ENCODE results near the gene ARRDC2.

Gene ARRDC2

DNA sequence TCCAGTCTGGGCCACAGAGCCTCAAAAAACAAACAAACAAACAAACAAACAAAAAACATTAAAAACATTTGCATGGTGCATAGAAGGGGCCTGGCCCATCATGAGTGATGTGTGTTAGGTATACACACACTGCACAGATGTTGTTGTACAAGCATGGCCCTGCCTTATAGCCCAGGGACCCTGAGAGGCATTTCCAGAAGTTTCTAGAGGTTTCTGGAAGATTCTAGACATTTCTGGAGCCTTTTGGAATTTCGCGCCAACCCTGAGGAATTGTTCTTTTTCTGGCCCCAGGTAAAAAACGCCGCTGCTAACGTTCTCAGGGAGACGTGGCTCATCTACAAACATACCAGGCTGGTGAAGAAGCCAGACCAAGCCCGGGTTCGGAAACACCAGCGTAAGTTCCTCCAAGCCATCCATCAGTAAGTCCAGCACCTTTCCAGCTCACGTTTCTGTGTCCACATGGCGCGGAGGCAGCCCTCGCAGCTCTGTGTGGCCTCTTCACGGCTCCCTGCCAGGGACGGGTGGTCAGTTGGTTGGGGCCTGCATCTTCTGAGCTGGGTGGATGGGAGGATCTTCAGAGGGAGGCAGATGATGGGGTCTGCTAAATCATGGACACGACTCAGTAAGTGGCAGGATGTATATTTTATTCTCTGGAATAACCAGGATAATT, 18.4 kb upstream of the ARRDC2 start:
- no peak for DNase-seq (ENCODE audit: low read depth in 1 of 2, low spot score in 1 of 2)
- TF ChIP-seq REST (IDR thresholded peaks at IDR 0.05; ENCODE audit: insufficient replicate concordance, low read depth) (no peak), SPI1 (IDR thresholded peaks at IDR 0.05; ENCODE audit: borderline replicate concordance, low read depth) (no peak), POLR2AphosphoS5 (IDR thresholded peaks at IDR 0.05; ENCODE audit: low read depth) (no peak), GABPA (IDR thresholded peaks at IDR 0.05; ENCODE audit: low read depth) (no peak)
- TF ChIP-seq, protein P1, sequence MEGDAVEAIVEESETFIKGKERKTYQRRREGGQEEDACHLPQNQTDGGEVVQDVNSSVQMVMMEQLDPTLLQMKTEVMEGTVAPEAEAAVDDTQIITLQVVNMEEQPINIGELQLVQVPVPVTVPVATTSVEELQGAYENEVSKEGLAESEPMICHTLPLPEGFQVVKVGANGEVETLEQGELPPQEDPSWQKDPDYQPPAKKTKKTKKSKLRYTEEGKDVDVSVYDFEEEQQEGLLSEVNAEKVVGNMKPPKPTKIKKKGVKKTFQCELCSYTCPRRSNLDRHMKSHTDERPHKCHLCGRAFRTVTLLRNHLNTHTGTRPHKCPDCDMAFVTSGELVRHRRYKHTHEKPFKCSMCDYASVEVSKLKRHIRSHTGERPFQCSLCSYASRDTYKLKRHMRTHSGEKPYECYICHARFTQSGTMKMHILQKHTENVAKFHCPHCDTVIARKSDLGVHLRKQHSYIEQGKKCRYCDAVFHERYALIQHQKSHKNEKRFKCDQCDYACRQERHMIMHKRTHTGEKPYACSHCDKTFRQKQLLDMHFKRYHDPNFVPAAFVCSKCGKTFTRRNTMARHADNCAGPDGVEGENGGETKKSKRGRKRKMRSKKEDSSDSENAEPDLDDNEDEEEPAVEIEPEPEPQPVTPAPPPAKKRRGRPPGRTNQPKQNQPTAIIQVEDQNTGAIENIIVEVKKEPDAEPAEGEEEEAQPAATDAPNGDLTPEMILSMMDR (IDR thresholded peaks at IDR 0.05; ENCODE audit: insufficient read depth, low read length): no peak
- H3K27ac ChIP-seq (replicated peaks): no peak overlapping the region
- peaks cover under 1% of the 10 kb centered on the region for H3K27me3 ChIP-seq (ENCODE audit: insufficient read depth, poor library complexity, severe bottlenecking)
- H3K4me3 ChIP-seq (replicated peaks; ENCODE audit: insufficient read depth, low read length): no peak overlapping the region

DNA sequence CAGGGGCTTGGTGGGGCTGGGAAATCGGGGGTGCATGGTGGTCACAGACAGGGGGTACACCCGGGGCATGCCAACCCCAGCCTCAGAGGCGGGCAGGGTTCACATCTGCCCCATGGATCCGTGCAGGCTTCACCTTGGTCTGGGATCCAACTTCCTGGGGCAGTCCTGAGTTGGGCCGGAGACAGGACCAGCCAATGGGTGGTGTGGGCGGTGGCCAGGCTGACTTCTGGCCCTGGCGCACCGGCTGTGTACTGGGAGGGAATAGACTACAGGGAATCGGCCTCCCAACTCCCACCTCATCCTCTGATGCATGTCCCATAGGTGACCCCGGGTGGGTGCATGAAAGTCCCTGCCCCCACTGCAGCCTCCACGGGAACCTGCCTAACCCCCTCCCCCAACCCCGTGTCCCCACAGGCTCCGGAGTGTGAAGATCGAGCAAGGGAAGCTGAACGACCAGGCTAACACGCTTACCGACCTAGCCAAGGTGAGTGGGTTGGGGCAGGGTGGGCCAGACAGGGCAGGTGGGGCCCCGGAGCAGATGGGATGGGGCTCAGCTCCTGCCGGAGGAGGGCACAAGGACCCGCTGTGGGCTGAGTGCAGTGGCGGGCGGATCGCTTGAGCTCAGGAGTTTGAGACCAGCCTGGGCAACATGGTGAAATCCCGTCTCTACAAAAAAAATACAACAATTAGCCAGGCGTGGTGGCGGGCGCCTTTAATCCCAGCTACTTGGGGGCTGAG, 14.7 kb upstream of the ARRDC2 start:
- no peak overlapping the region for H3K4me3 ChIP-seq (replicated peaks; ENCODE audit: insufficient read depth, low read length)
- peaks cover 2% of the 10 kb centered on the region for H3K27me3 ChIP-seq (ENCODE audit: insufficient read depth, poor library complexity, severe bottlenecking)

More for the DNA sequence above, 14.7 kb upstream of the ARRDC2 start:
- TF ChIP-seq POLR2AphosphoS5 (IDR thresholded peaks at IDR 0.05; ENCODE audit: low read depth): no peak
- TF ChIP-seq GABPA (IDR thresholded peaks at IDR 0.05; ENCODE audit: low read depth): no peak
- TF ChIP-seq, protein P1 (IDR thresholded peaks at IDR 0.05; ENCODE audit: insufficient read depth, low read length): no peak
- TF ChIP-seq REST (IDR thresholded peaks at IDR 0.05; ENCODE audit: insufficient replicate concordance, low read depth): no peak
- TF ChIP-seq SPI1 (IDR thresholded peaks at IDR 0.05; ENCODE audit: borderline replicate concordance, low read depth): no peak
- H3K27ac ChIP-seq (replicated peaks): no peak overlapping the region
- no peak for DNase-seq (ENCODE audit: low read depth in 1 of 2, low spot score in 1 of 2)

Data from HL-60 (cell line).